HG03442 (cell line): ENCODE measurements around the gene AGBL1.

Experiments used
- ATAC-seq: cut with Tn5 transposase; IDR thresholded peaks from one replicate; pipeline ENCODE4 v1.9.1; 2021; ENCODE audit warnings: mild to moderate bottlenecking, moderate library complexity; ENCODE audit not compliant: unreplicated experiment

The AGBL1 gene

DNA sequence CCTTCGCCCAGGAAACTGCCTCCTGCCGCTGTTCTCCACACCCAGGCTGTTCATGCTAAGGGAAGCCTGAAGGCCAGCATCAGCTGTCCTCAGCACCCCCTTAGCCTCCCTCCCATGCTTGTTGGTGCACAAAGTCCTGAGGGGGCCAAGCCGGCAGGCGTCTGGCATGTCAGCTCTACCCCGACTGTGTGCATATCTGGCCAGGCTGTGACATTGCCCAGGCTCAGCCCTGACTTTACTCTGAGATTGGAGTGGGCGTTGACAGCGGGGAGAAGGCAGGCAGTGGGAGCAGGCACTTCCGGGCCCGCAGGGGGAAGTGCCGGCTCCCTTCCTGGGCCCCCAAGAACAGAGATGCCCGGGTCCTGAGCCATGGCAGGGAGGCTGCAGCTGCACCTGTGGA, 492.2 kb downstream of the AGBL1 start:
- ATAC-seq, result no peak

DNA sequence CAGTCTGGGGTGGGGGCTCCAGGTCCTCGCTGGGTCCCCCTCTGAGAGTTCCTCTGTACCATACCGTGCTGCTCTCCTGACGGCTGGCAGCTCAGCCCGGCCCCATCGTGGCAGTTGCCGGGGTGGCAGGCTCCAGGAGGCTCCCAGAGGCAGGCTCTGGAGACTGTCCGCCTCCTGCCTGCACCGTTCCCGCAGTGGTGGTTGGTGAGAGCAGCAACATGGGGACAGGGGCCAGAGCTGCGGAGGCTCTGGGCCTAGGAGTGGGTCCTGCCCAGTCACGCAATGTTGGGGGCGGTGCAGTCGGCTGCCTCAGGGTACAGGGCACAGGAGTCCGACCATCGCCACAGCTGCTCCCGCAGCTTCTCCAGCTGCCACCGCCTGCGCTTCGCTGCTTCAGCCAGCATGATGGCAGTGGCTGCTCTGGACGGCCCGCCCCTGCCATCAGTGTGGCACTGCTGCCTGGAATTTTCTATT, 492.7 kb downstream of the AGBL1 start:
- ATAC-seq, result no peak

DNA sequence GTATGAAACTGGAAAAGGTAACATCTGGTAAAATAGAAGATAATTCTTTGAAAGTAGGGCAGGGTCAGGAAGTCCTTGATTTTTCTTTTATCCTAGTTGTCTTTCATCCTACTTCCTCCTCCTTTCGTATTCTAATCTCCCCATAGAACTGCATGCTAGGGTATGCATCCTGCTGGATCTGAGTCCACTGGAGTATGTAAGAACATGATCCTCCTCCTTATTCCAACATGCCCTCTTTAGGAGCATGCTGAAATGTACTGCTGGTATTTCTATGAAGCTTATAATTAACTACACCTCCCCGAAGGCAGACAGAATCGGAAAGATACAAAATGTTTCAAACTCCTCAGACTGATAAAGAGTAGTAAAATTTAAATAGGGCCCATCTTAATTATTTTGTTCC, 493.8 kb downstream of the AGBL1 start:
- ATAC-seq, result no peak

DNA sequence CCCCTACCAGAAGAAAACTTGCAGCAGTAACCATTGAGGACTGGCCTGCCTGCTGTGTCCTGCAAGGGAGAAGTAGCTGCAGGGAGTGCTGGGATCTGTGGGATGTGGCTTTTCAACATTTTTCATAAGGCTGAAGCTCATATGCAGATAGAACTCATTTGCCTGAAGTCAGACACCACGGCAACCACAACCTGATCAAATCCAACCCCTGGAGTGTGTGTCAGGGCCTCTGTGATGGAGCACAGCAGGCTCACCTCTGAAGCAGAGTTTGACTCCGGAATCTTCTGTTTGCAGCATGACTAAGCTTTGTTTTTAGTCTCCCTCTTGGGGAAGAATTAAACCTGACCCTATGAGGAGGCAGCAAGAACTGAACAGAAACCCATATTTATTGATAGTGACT, 508.7 kb downstream of the AGBL1 start:
- no peak for ATAC-seq

DNA sequence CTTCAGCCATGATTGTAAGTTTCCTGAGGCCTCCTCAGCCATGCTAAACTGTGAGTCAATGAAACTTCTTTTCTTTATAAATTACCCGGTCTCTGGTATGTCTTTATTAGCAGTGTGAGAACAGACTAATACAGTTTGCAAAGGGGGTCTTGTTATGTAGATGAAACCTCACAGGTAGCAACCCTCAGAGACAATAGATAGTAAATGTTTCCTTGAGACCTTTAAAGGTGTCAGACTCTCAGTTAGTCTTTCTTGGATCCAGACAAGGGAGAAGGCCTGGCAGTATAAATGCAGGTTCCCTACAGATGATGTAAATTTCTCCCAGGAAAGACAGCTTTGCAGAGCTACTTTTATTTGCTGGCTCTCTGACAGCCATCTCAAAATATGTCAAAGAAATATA, 510.8 kb downstream of the AGBL1 start:
- no peak for ATAC-seq

DNA sequence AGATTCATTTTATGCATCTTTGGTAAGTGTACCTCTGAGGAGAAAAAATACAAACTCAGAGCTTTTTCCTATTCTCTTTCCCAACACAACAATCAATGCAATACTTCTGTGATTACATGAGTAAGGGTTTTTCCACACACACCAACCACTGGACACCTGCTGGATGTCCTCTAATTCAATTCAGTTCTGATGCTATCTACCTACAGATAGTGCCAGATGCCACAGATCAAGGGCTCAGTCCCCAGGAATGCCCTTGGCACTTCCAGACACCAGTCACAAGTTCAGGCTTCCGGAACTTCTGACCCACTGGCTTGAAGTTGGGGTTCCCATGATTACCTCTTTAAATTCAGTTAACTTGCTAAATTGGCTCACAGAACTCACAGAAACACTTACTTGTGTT, 511.5 kb downstream of the AGBL1 start:
- no peak for ATAC-seq

DNA sequence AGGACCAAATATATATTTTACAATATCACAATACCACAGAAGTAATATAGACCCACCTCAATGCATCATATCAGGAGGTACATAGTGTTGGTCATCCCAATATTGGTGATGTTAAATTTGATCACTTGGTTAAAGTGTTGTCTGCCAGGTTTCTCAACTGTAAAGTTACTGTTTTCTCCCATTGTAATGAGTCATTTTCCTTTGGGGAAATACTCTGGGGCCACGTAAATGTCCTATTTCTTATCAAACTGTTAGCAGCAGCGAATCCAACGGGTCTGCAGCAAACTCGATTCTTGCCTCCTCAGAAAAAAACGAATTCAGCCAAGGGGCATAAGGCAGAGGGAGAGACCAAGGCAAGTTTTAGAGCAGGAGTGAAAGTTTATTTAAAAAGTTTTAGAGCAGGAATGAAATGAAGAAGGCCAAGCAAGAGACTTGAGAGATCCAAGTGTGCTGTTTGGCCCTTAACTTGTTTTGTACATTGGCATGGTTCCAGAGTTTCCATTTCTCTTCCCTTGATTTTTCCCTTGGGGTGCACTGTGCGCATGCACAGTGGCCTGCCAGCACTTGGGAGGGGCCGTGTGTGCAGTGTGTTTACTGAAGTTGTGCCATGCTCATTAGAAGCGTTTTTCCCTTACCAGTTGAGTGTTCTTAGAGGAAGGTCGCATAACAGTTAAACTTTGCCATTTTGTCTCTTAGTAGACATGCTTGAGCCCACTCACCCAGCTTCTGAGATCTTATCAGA, 512.5 kb downstream of the AGBL1 start:
- no peak for ATAC-seq

DNA sequence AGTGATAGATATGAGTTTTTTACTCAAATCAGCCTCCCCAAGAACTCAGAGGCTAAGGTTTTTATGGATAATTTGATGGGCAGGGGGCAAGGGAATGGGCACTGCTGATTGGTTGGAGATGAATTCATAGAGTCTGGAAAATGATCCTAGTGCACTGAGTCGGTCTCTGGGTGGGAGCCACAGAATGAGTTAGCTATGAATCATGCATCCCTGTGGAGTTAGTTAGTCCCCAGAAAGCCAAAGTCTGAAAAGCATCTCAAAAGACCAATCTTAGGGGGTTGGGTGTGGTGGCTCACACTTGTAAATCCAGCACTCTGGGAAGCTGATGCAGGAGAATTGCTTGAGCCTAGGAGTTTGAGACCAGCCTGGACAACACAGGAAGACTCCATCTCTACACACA, 516.1 kb downstream of the AGBL1 start:
- ATAC-seq, result no peak

DNA sequence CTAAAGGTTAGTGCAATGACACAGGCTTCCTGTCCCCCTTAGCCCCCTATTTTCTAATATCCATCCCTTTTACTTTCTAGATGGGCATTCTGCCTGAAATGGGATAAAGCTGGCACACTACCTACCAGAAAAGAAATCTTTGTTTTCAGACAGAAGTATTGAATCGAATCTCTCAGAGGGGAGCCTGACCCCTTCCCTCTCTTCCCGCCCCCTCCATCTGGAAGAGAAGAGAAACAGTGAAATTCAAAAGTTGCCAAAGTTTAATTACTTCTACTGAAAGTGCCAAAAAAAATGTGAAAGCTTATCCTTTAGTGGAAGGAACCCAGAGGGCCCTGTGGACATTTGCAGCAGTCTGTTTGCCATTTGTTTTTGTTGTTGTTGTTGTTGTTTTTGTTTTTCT, 523.8 kb downstream of the AGBL1 start:
- no peak for ATAC-seq

DNA sequence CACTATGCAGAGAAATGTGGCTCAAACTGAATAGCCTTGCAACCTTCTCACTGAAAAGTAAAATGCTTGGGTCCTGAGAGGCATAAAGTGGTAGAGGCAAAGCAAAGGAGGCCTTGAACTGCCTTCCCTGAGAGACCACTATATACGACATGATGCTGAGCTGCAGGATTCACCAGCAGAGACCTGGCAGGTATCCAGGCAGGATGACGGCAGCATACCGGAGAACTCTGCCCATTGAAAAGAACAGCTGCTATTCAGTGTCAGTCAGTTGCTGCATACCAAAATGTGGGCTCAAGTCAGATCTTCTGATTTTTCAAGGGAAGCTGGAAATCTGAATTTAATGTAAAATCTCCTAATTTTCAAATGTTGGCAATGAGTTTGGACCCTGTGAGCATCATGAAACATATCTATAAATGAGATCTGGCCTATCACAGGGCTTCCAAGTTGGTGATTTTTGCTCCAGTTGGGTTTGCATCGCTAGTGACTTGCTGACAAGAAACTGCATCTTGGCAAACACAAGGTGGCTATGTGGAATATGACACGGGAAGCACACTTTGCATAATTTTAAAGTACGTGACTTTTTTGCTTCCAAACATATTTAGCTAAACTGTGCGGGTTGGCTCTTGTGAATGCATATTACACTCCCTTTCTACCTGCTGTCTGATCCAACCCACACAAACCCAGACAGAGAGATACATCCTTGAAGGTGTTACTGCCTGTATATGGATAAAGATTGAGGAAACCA, 529.0 kb downstream of the AGBL1 start:
- ATAC-seq, result no peak

DNA sequence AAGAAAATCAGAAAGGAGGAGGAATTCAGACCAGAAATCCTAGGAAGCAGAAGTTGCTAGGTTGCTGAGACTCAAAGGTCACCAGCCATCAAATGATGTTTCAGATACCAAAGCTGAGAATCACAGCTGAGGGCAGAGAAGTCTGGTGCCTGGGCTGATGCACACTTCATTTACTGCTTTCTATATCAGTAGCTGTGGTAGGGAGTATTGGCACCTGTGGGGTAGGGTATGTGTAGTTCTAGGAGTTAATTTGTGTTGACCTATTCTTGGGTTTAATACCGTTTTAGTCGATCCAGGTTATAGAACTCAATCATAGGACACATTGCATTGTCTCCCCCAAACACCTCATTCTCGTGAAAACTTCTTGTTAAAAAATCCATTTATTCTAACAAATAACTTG, 529.6 kb downstream of the AGBL1 start:
- no peak for ATAC-seq

DNA sequence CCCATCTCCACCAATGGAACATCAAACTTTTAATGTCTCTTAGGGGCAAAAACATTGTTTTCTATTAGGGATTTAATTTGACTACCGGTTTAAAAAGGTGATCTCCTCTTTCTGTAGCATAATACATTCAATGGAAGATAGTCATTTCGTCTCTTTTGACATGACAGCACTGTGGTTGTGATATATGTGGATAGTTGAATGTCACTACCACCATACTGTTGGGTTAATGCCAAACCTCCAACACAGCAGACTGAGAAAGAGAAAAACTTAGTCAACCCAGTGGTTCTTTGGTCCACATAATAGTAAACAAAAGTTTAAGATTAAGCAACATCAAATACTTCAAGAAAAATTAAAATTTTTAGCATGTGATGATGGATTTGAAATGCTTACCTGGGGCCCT, 530.4 kb downstream of the AGBL1 start:
- no peak for ATAC-seq

DNA sequence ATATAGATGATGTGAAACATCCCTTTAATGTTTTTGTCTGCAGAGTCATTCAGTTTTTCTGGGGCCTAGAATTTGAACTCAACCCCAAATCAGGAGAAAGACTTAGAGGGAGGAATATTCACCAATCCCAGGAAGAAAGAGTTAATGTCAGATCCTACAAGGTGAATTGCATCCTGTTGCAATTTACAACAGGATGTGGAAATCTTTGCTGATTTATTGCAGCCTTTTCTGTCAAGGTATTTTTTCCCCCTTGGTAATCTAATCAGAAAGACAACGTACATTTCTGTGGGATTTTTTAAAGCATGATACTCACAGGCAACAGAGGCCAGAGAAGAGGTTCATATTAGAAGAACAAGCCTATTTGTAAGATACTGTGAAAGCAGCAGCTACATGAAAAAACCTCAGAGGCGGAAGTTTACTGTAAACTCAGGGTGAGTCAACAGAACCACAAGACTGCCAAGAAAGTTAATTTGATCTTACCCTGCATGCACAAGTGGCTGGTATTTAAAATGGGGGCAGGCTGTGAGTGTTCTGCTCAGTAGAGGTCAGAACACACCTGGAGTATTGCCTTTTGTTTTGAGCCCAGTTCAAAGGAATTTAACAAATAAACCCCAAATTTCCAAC, 531.9 kb downstream of the AGBL1 start:
- no peak for ATAC-seq

DNA sequence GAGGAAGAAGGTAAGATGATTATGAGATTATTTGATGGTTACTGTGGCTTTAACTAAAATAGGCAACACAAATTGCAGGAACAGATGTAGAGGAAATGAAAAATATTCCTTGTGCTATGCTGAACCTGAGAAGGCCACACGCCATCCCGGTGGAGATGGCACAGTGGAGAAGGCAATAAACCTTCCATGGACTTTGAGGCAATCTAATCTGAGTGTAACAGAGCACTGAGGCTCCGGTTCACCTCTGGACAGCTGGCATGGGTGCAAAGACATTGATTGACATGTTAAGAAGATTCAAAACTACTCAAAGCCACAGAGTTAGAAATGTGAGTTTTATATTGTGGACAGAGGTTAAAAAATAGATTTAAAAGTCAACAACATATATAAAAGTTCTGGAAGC, 535.7 kb downstream of the AGBL1 start:
- ATAC-seq, result no peak

DNA sequence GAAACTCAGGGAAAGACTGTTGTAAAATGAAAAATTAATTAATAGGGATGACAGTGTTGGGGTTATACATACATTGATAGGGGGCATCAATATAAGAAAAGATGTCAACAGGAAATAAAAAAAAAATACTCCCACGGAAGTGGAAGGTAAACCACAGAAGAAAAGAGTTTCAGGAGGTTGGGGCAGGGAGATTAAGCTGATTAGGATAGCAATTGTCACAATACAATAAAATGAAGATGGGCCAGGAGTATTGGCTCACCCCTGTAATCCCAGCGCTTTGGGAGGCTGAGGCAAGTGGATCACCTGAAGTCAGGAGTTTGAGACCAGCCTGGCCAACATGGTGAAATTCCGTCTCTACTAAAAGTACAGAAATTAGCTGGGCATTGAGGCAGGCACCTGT, 536.1 kb downstream of the AGBL1 start:
- ATAC-seq, result no peak

DNA sequence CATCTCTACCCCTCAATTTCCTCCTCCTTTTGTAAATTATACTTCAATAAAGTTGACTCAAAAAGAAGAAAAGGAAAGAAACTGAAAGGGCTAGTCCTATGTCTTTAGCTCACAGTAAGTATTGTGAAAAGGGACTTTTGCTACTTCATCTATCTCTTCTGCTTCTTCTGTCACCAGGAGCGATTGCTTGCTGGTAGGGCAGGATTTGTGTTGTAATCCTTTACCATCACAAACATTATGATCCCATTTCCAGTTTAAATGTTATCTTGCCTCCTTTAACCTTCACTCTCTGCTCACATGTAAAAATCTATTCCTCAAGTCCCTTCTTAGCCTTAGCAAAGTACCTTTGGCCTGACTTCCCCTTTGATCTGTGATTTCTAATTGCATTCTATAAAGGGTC, 537.1 kb downstream of the AGBL1 start:
- no peak for ATAC-seq

DNA sequence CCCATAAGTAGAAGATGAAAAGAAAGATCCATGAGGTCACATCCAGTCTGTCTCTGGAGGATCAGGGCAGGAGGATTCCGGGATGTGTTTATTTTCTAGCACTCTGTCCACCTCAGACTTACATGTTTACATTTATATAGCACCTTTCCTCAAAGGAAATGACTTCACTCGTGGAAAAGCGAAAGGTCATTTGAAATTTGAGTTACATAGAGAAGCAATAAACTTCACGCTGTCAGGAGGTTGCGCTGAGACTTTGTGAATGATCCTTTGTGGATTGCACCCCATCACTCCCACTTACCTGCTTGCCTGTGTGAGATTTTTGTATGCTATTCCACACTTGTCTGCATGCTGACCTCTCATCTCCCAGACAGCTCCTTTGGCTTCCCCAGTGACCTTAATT, 540.5 kb downstream of the AGBL1 start:
- ATAC-seq, result no peak

DNA sequence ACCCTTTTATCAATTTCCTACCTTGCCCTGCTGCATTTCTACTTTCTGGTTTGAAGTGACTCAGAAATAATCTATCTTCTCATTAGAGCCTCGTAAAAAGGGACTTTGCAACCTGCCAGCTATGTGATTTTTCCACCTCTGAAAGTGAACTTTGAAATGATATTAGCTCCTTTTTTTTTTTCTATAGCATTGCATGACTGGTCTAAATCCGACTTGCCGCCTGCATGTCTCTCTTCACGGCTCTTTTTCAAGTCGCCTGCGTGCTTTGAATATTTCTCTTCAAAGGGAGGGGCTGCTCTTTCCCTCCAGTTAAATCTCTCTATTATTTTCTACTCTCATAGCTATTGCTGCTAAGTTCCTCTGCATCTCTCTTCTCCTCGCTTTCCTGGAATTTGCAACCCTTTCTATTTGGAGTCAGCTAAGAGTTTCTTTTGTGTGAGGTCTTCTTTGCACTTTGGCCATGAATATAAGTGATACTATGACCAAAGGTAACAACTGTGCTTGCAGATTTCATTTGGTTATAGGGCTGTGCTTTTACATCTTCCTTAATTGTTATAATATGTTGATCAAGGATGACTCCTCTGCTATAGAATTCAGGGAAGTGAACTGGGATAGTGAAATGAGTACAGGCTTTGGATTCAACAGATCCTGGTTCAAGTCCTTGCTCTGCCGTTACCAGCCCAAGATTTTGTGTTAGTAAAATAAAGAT, 541.1 kb downstream of the AGBL1 start:
- no peak for ATAC-seq

DNA sequence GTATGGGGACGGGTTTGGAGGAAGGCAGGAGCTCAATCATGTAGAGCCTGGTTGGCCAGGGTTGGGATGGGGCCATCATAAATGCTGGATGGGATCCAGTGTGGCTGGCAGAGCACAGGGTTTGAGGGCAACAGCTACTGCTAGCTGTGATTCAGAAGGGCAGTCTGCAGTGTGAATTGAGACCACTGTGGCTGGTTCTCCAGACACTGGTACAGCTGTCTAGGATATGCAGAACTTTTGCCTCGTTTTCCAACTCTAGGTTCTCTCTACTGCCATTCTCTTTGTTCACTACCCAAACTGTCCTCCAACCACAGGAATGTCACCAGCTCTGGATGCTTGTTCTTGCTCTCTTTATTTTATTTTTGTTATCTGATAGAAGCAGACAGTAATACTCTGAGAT, 543.6 kb downstream of the AGBL1 start:
- no peak for ATAC-seq

DNA sequence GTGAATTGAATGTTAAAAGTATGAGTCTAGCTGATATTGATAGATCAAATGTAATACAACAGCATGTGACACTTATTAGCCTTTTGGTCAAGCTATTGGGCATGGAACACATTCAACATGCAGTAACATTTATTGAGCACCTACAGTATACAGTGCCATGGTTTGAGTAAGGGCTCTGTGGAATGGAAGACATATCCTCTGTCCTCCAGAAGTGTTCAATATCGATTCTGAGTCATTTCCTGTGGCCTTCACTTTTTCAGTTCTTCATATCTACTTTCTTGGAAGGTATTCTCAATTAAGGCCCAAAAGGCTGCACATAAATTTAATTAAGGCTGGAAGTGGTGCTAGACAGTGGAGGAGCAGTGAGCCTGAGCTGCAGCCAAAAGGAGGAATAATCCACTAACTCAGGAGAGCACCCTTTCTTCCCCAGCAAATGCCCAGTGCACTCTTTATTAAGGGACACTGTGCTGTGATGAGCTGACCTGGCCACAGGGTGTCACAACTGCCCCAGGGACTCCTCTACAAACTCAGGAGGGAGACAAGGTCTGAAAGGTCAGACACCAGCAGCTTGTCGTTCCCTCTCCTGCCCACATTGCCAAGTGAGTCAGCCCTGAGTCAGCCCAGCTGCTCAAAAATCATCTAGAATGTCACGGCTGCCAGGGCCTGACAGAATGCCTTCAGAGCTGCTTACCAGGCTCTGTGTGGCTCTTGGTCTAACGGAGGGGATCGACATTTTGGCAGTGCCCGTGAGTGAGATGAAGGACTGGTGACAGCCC, 544.8 kb downstream of the AGBL1 start:
- ATAC-seq, result peak; percentile 71
